ENCODE data around the gene DGKH. TPM values are rescaled to one million over a fixed set of nuclear protein-coding genes. Genes with fewer than 3 reads are reported as not detected.
"Not testable (repeated sequence)": the region's sequence is repeated elsewhere in the genome, so short reads cannot be mapped to it uniquely, and the experiment has no call there.

DGKH gene
- total RNA-seq, 1 experiment from 2014 or later: 22.8 TPM

DNA sequence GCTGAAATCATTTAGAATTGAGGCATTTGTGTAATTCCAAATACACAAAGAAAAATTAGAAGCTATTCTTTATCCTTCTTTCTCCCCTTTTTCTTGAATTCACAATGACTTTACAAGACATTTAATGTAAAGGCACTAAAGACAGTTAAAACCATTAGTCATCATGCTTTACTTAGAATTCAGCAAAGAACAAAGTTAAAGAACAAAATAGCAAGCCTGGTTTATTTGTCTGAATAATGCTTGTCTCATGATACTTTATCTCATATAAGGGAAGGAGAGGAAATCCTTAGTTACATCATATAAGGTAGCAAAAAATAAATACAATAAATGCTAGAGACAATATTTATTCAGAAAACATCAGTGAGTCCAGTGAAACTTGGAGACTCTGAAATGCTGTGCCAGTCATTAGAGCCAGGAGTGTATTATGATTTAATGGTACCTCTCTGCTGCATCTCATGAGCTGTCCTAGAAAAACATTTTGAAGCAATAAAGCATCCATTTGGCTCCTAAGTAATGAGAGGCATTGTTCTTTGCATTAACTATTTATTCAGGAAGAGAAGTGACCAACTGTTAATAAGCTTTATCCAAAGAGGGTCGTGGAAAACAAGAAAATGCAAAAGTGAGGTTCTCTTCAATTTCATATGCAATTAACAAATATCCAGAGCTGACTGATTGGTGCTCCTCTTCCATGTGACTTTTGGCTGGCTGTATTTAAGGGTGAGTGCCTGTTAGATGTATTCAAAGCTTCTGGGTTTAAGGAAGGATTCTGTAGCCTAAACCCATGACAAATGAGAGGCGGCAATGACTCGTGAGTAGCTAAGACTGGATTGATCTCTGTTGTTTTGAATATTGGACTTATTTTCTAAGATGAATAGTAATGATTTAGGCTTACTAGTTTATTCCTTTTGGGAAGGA lies 105.0 kb downstream of the DGKH start:
- Histone ChIP-seq H3K9me3 (ENCODE audit: control insufficient read depth, insufficient read depth, low read depth, low read length) (no peaks in the 10 kb centered on the region), H3K27me3 (ENCODE audit: control insufficient read depth, insufficient read depth, low read length) (no peaks in the 10 kb centered on the region), H3K4me1 (ENCODE audit: control insufficient read depth, insufficient read depth, low read length) (no peaks in the 10 kb centered on the region), H3K27ac (ENCODE audit: low read length) (no peak overlapping the region), H3K36me3 (ENCODE audit: control insufficient read depth, insufficient read depth, low read length) (peaks cover 6% of the 10 kb centered on the region; the same call in 1 of the 2 replicates), H3K4me3 (ENCODE audit: low read depth in 2 of 2, low read length in 2 of 2) (no peak overlapping the region)
- DNase-seq (ENCODE audit: low read depth, low spot score): no peak
- no peak for ATAC-seq
- BruUV-seq (replicated peaks): no TSS peak
- TF ChIP-seq, protein P1, sequence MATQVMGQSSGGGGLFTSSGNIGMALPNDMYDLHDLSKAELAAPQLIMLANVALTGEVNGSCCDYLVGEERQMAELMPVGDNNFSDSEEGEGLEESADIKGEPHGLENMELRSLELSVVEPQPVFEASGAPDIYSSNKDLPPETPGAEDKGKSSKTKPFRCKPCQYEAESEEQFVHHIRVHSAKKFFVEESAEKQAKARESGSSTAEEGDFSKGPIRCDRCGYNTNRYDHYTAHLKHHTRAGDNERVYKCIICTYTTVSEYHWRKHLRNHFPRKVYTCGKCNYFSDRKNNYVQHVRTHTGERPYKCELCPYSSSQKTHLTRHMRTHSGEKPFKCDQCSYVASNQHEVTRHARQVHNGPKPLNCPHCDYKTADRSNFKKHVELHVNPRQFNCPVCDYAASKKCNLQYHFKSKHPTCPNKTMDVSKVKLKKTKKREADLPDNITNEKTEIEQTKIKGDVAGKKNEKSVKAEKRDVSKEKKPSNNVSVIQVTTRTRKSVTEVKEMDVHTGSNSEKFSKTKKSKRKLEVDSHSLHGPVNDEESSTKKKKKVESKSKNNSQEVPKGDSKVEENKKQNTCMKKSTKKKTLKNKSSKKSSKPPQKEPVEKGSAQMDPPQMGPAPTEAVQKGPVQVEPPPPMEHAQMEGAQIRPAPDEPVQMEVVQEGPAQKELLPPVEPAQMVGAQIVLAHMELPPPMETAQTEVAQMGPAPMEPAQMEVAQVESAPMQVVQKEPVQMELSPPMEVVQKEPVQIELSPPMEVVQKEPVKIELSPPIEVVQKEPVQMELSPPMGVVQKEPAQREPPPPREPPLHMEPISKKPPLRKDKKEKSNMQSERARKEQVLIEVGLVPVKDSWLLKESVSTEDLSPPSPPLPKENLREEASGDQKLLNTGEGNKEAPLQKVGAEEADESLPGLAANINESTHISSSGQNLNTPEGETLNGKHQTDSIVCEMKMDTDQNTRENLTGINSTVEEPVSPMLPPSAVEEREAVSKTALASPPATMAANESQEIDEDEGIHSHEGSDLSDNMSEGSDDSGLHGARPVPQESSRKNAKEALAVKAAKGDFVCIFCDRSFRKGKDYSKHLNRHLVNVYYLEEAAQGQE (IDR thresholded peaks at IDR 0.05; ENCODE audit: insufficient read depth in 1 of 2, low read depth in 2 of 2, low read length in 1 of 2): no peak
- no peak for TF ChIP-seq SIN3A (IDR thresholded peaks at IDR 0.05; ENCODE audit: borderline replicate concordance, insufficient read depth, low read depth, low read length)
- intact Hi-C loops (cut with micrococcal nuclease; ENCODE audit: unreplicated experiment): no loop called here
- POLR2A ChIA-PET: no interaction called here
- CTCF ChIA-PET: no interaction called here
- in situ Hi-C loops (cut with HindIII; ENCODE audit: low pct_unique_long_range_greater_than_20kb, low sequenced_read_pairs): no loop called here

DNA sequence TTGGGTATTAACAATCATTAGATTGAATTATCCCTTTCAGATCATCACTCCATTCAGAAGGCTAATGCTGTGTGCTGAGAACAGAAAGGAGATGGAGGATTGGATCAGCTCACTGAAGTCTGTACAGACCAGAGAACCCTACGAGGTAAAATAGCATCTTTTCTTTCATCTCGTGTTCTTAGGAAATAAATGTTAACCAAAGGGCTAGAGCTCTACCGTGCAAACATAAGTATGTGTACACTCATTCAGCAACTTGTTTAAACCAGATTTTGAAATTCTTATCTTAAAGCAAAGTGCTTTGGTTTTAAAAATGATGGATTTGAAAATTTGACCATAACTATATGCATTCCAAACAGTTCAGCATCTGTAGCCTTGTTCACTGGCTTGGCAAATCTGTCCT lies 106.8 kb downstream of the DGKH start:
- no peak for ATAC-seq
- POLR2A ChIA-PET: no interaction called here
- H3K4me3 ChIP-seq (ENCODE audit: low read depth in 2 of 2, low read length in 2 of 2): no peak overlapping the region
- no peak for DNase-seq (ENCODE audit: low read depth, low spot score)
- intact Hi-C loops (cut with micrococcal nuclease; ENCODE audit: unreplicated experiment) (no loop called here), in situ Hi-C loops (cut with HindIII; ENCODE audit: low pct_unique_long_range_greater_than_20kb, low sequenced_read_pairs) (no loop called here)
- BruUV-seq (replicated peaks): no TSS peak
- peaks cover 6% of the 10 kb centered on the region; the same call in 1 of the 2 replicates for H3K36me3 ChIP-seq (ENCODE audit: control insufficient read depth, insufficient read depth, low read length)
- H3K4me1 ChIP-seq (ENCODE audit: control insufficient read depth, insufficient read depth, low read length): no peaks in the 10 kb centered on the region
- no peak for TF ChIP-seq TCF7L2 (IDR thresholded peaks at IDR 0.05; ENCODE audit: low read depth, low read length)
- TF ChIP-seq, protein P2, sequence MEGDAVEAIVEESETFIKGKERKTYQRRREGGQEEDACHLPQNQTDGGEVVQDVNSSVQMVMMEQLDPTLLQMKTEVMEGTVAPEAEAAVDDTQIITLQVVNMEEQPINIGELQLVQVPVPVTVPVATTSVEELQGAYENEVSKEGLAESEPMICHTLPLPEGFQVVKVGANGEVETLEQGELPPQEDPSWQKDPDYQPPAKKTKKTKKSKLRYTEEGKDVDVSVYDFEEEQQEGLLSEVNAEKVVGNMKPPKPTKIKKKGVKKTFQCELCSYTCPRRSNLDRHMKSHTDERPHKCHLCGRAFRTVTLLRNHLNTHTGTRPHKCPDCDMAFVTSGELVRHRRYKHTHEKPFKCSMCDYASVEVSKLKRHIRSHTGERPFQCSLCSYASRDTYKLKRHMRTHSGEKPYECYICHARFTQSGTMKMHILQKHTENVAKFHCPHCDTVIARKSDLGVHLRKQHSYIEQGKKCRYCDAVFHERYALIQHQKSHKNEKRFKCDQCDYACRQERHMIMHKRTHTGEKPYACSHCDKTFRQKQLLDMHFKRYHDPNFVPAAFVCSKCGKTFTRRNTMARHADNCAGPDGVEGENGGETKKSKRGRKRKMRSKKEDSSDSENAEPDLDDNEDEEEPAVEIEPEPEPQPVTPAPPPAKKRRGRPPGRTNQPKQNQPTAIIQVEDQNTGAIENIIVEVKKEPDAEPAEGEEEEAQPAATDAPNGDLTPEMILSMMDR (IDR thresholded peaks at IDR 0.05): no peak
- TF ChIP-seq, protein P1 (IDR thresholded peaks at IDR 0.05; ENCODE audit: insufficient read depth in 1 of 2, low read depth in 2 of 2, low read length in 1 of 2): no peak
- no peak for TF ChIP-seq SIN3A (IDR thresholded peaks at IDR 0.05; ENCODE audit: borderline replicate concordance, insufficient read depth, low read depth, low read length)
- TF ChIP-seq POLR2AphosphoS5 (IDR thresholded peaks at IDR 0.05; ENCODE audit: low read depth, low read length): no peak
- no peak overlapping the region for H3K27ac ChIP-seq (ENCODE audit: low read length)
- H3K9me3 ChIP-seq (ENCODE audit: control insufficient read depth, insufficient read depth, low read depth, low read length): no peaks in the 10 kb centered on the region
- CTCF ChIA-PET: no interaction called here
- no peaks in the 10 kb centered on the region for H3K27me3 ChIP-seq (ENCODE audit: control insufficient read depth, insufficient read depth, low read length)

DNA sequence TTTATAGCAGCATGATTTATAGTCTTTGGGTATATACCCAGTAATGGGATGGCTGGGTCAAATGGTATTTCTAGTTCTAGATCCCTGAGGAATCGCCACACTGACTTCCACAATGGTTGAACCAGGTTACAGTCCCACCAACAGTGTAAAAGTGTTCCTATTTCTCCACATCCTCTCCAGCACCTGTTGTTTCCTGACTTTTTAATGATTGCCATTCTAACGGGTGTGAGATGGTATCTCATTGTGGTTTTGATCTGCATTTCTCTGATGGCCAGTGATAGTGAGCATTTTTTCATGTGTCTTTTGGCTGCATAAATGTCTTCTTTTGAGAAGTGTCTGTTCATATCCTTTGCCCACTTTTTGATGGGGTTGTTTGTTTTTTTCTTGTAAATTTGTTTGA lies 114.9 kb downstream of the DGKH start:
- H3K4me3 ChIP-seq (ENCODE audit: low read depth in 2 of 2, low read length in 2 of 2); BruUV-seq (replicated peaks); in situ Hi-C loops (cut with HindIII; ENCODE audit: low pct_unique_long_range_greater_than_20kb, low sequenced_read_pairs); H3K4me1 ChIP-seq (ENCODE audit: control insufficient read depth, insufficient read depth, low read length); H3K27me3 ChIP-seq (ENCODE audit: control insufficient read depth, insufficient read depth, low read length); H3K27ac ChIP-seq (ENCODE audit: low read length); intact Hi-C loops (cut with micrococcal nuclease; ENCODE audit: unreplicated experiment); H3K9me3 ChIP-seq (ENCODE audit: control insufficient read depth, insufficient read depth, low read depth, low read length); ATAC-seq; H3K36me3 ChIP-seq (ENCODE audit: control insufficient read depth, insufficient read depth, low read length); POLR2A ChIA-PET; CTCF ChIA-PET; DNase-seq (ENCODE audit: low read depth, low spot score): not testable (repeated sequence)

DNA sequence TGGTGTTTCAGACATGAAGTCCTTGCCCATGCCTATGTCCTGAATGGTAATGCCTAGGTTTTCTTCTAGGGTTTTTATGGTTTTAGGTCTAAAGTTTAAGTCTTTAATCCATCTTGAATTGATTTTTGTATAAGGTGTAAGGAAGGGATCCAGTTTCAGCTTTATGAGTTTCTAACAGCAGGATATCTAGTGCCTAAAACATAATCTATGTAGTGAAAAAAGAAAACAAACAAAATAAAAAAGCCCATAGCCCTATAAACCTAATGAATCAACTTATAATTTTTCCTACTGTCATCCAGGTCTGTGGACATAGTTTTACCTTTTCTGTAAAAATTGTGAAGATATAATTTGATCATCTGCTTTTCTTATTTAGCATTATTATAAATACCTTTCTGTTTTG lies 115.5 kb downstream of the DGKH start:
- in situ Hi-C loops (cut with HindIII; ENCODE audit: low pct_unique_long_range_greater_than_20kb, low sequenced_read_pairs): not testable (repeated sequence)

More for the DNA sequence above, 115.5 kb downstream of the DGKH start:
- H3K36me3 ChIP-seq (ENCODE audit: control insufficient read depth, insufficient read depth, low read length); ATAC-seq; H3K27ac ChIP-seq (ENCODE audit: low read length); H3K9me3 ChIP-seq (ENCODE audit: control insufficient read depth, insufficient read depth, low read depth, low read length); DNase-seq (ENCODE audit: low read depth, low spot score); H3K27me3 ChIP-seq (ENCODE audit: control insufficient read depth, insufficient read depth, low read length); CTCF ChIA-PET; H3K4me3 ChIP-seq (ENCODE audit: low read depth in 2 of 2, low read length in 2 of 2); BruUV-seq (replicated peaks); H3K4me1 ChIP-seq (ENCODE audit: control insufficient read depth, insufficient read depth, low read length); intact Hi-C loops (cut with micrococcal nuclease; ENCODE audit: unreplicated experiment); POLR2A ChIA-PET: not testable (repeated sequence)
